ENCODE results near the gene MRNIP.

Gene MRNIP

GRCh38 chr5:179821298-179822058 is 37.1 kb downstream of the MRNIP start:
- DNase-seq (ENCODE audit: low read depth, low spot score) = no peak

DNA sequence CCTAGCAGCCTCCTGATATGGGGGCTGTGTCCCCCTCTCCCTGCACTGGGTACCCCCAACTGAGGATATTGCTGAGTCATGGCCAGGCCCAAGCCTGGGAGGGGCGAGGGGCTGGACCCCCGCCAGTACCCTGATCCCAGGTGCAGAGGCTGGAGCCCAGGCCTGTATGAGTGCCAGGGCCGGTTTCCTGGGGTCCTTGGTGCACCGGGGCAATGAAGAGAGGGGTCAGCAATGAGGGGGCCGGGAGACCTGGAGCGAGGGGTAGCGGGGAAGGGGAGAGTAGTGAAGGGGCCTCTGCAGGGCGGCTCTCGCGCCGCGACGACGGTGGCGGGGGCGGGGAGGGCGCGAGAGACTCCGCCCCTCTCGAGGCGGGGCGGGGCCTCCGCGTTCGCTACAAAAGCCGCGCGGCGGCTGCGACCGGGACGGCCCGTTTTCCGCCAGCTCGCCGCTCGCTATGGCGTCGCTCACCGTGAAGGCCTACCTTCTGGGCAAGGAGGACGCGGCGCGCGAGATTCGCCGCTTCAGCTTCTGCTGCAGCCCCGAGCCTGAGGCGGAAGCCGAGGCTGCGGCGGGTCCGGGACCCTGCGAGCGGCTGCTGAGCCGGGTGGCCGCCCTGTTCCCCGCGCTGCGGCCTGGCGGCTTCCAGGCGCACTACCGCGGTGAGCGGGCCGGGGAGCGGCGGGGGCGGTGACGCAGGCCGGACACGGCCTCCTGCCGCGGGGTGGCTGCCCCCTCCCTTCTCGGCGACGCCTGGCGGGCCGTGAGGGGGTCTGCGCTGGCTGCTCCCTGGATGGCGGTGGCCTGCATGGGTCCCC is 37.9 kb downstream of the MRNIP start, which contains the start of gene SQSTM1:
Gene SQSTM1, plus strand, starts transcription at position 423 of the 815 bp plus-strand sequence. Its CDS starts 32 bp downstream, at position 455.
- DNase-seq (ENCODE audit: low read depth, low spot score) = no peak

GRCh38 chr5:179820127-179820482 is 38.5 kb downstream of the MRNIP start:
- no peak for DNase-seq (ENCODE audit: low read depth, low spot score)

- no peak for DNase-seq (ENCODE audit: low read depth, low spot score)
Observed at GRCh38 chr5:179819296-179820126, 39.1 kb downstream of the MRNIP start.

- no peak for DNase-seq (ENCODE audit: low read depth, low spot score)
Observed at GRCh38 chr5:179818746-179819295, 39.8 kb downstream of the MRNIP start.

GRCh38 chr5:179817890-179818745 is 40.5 kb downstream of the MRNIP start:
- DNase-seq (ENCODE audit: low read depth, low spot score) = no peak

GRCh38 chr5:179817470-179817840 is 41.2 kb downstream of the MRNIP start:
- DNase-seq (ENCODE audit: low read depth, low spot score) = no peak

- no peak for DNase-seq (ENCODE audit: low read depth, low spot score)
Observed at GRCh38 chr5:179816796-179817469, 41.7 kb downstream of the MRNIP start.

GRCh38 chr5:179816401-179816795 is 42.2 kb downstream of the MRNIP start:
- DNase-seq (ENCODE audit: low read depth, low spot score) = no peak

DNA sequence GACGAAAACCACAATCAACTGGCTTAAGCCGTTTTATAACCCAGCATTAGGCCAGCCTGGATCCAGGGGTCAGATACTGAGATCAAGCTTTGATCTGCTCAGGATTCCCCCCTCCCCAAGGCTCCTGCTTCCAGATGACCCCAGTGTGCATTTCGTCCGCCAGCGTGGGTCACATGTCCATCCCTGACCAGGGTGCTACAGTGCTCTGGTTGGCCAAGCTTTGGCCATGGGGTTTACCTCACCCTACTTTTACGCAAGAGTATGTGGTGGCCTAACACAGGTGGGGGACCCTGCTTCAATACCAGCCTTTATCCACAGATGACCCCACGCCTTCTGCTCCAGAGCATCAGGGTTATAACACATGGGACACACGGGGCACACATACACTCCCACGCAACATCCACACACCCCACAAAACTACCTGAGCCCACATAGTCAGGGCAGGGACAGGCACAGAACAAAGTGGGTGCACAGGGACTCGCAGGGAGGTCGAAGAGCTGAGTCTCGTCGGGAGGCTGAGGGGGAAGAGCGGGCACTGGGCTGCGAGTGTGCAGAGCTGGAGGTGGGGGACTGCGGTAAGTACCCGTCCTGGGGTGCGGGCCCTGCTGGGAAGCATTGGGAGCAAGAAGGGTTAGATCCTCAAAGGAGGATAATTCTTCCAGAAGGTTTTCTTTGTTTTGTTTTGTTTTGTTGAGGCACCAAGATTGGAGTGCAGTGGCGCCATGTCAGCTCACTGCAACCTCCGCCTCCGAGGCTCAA is 42.9 kb downstream of the MRNIP start:
- DNase-seq (ENCODE audit: low read depth, low spot score) = no peak

DNA sequence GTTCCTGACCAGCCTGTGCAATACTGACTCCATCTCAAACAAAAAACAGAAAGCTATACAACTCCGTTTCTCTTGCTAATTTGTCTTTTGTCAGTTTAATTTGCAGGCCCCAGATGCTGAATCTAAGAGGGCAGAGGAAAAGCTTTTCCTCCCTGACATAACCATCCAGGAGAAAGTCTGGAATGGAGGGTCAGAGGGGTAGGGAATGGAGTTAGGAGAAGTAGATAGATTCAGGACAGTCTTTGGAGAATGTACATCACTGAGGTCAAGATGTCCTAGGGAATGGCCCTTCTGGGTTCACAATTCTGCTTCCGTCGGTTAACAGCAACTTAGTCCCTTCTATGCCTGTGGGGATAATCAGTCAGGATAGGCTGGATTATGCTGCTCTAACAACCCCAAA is 44.5 kb downstream of the MRNIP start:
- no peak for DNase-seq (ENCODE audit: low read depth, low spot score)

DNA sequence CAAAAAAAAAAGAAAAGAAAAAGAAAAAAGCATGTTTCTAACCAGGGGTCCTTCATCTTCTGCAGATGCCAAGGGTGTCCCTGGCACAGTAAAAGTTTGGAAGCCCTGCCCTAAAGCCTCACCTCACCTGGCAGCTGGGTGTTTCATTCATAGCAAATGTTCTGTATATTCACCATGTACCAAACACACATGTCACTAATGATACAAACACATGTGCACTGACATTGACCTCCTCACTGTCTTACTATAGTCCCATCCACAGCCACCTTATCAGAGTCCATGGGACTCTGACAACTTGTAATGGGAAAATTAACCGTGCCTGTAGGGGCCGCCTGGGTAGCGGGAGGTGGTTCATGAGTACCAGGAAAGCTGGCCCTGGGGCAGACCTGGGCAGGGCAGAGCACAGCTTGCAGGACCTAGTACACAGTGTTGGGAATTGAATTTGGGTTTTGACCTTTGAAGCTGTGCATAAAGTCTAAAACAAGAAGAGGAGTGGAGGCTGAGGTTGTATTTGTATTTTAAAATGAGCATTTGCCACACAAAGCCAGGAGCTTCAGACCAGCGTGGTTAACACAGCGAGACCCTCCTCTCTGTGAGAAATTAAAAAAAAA is 45.5 kb downstream of the MRNIP start:
- DNase-seq (ENCODE audit: low read depth, low spot score) = no peak

GRCh38 chr5:179812135-179812825 is 46.3 kb downstream of the MRNIP start:
- no peak for DNase-seq (ENCODE audit: low read depth, low spot score)

DNA sequence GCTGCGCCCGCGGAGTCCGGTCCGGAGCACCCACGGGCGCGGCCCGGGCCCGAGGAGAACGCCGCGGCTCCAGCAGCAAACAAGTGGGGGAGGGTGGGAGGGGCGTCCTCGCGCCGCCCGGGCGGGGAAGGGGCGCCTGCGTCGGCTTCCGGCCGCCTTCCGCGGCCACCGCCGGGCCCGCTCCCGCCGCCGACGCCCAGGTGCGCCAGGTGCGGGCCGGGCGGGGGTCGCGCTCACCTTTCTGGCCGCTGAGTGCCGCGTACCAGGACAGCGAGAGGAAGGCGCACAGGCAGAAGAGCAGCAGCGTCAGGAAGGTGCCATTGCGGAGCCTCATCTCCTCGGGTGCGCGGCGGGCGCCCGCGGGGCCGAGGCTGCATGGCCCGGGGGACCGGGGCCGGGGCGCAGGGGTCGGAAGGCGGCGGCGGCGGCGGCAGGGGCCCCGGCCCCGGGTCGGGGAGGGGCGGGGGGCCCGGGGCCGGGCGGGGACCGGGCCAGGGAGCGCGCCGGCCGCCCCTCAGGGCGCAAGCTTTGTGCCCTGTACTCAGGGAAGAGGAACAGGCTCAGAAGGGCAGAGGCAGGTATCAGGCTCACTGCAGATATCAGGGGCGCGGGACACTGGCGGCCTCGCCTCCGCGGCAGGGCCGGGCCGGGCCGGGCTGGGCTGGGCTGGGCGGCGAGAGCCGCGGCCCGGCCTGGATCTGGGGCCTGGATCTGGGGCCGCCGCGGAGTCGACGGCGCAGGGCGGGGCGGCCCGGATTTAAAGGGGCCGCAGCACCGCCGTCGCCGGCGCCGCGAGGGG is 52.2 kb downstream of the MRNIP start, which contains the start of gene MGAT4B:
Gene MGAT4B, minus strand, starts transcription at position 617 of the 799 bp plus-strand sequence. Its CDS starts 283 bp downstream, at position 334.
- no peak for DNase-seq (ENCODE audit: low read depth, low spot score)

- no peak for DNase-seq (ENCODE audit: low read depth, low spot score)
Observed at GRCh38 chr5:179805529-179806249, 52.9 kb downstream of the MRNIP start.

DNA sequence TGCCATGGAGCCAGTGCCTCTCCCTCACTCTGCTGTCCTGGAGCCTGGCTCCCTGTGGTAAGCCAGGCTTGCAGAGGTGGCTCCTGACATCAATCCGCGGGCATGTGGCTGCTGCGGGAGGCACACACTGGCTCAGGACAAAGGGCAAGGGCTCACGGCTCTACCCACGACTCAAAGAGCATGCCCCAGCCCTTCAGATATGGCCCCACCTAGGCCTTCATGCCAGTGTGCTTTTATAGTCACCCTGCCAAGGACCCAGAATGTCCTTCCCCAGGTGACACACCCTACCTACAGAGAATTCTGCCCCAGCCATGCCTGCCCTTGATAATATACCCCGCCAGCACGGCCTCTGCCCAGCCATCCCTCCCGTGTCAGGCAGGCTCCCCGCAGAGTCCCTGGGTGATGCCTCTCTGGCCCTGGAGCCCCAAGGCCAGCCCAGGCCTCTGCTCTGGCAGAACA is 53.5 kb downstream of the MRNIP start:
- no peak for DNase-seq (ENCODE audit: low read depth, low spot score)

GRCh38 chr5:179804555-179804947 is 54.1 kb downstream of the MRNIP start:
- DNase-seq (ENCODE audit: low read depth, low spot score) = no peak
